ENCODE measurements around the gene TMEM229B.

Gene TMEM229B

GRCh38 chr14:67527756-67528155 lies 39.2 kb upstream of the TMEM229B start:
- DNase-seq (ENCODE audit: insufficient read length, low spot score) (no peak), FAIRE-seq (no peak)
- no peak for TF ChIP-seq POLR2AphosphoS5 (IDR thresholded peaks at IDR 0.05; ENCODE audit: low read depth, low read length)
- TF ChIP-seq SPI1 (IDR thresholded peaks at IDR 0.05; ENCODE audit: low read depth, low read length), result no peak
- no peak for TF ChIP-seq POLR2A (IDR thresholded peaks at IDR 0.05; ENCODE audit: low read depth, low read length)
- no peak for TF ChIP-seq PAX5 (IDR thresholded peaks at IDR 0.05; ENCODE audit: insufficient read depth, low read length, severe bottlenecking)
- TF ChIP-seq POU2F2 (IDR thresholded peaks at IDR 0.05; ENCODE audit: low read depth, low read length), result no peak
- no peak for TF ChIP-seq TAF1 (IDR thresholded peaks at IDR 0.05; ENCODE audit: low read depth, low read length)

- DNase-seq (ENCODE audit: insufficient read length, low spot score), result no peak
Observed at GRCh38 chr14:67526676-67527459, 38.3 kb upstream of the TMEM229B start.

GRCh38 chr14:67526181-67526580 lies 37.7 kb upstream of the TMEM229B start:
- FAIRE-seq (peak; percentile 31), DNase-seq (ENCODE audit: insufficient read length, low spot score) (no peak)
- TF ChIP-seq POLR2AphosphoS5 (IDR thresholded peaks at IDR 0.05; ENCODE audit: low read depth, low read length) (no peak), POU2F2 (IDR thresholded peaks at IDR 0.05; ENCODE audit: low read depth, low read length) (no peak), SPI1 (IDR thresholded peaks at IDR 0.05; ENCODE audit: low read depth, low read length) (no peak), POLR2A (IDR thresholded peaks at IDR 0.05; ENCODE audit: low read depth, low read length) (no peak), TAF1 (IDR thresholded peaks at IDR 0.05; ENCODE audit: low read depth, low read length) (no peak), PAX5 (IDR thresholded peaks at IDR 0.05; ENCODE audit: insufficient read depth, low read length, severe bottlenecking) (no peak)

More at GRCh38 chr14:67526676-67527459, 38.3 kb upstream of the TMEM229B start:
- FAIRE-seq, result peak; percentile 92
- TF ChIP-seq TAF1 (IDR thresholded peaks at IDR 0.05; ENCODE audit: low read depth, low read length), result no peak
- TF ChIP-seq POLR2AphosphoS5 (IDR thresholded peaks at IDR 0.05; ENCODE audit: low read depth, low read length), result no peak
- TF ChIP-seq POU2F2 (IDR thresholded peaks at IDR 0.05; ENCODE audit: low read depth, low read length), result no peak
- no peak for TF ChIP-seq SPI1 (IDR thresholded peaks at IDR 0.05; ENCODE audit: low read depth, low read length)
- no peak for TF ChIP-seq POLR2A (IDR thresholded peaks at IDR 0.05; ENCODE audit: low read depth, low read length)
- TF ChIP-seq PAX5 (IDR thresholded peaks at IDR 0.05; ENCODE audit: insufficient read depth, low read length, severe bottlenecking), result no peak

- TF ChIP-seq PAX5 (IDR thresholded peaks at IDR 0.05; ENCODE audit: insufficient read depth, low read length, severe bottlenecking), result no peak
- TF ChIP-seq POLR2A (IDR thresholded peaks at IDR 0.05; ENCODE audit: low read depth, low read length), result no peak
- no peak for TF ChIP-seq POU2F2 (IDR thresholded peaks at IDR 0.05; ENCODE audit: low read depth, low read length)
- TF ChIP-seq TAF1 (IDR thresholded peaks at IDR 0.05; ENCODE audit: low read depth, low read length), result no peak
- no peak for TF ChIP-seq POLR2AphosphoS5 (IDR thresholded peaks at IDR 0.05; ENCODE audit: low read depth, low read length)
- no peak for TF ChIP-seq SPI1 (IDR thresholded peaks at IDR 0.05; ENCODE audit: low read depth, low read length)
- FAIRE-seq, result no peak
- DNase-seq (ENCODE audit: insufficient read length, low spot score), result no peak
Observed at GRCh38 chr14:67525389-67525788, 36.9 kb upstream of the TMEM229B start.

- FAIRE-seq (no peak), DNase-seq (ENCODE audit: insufficient read length, low spot score) (no peak)
- TF ChIP-seq POLR2AphosphoS5 (IDR thresholded peaks at IDR 0.05; ENCODE audit: low read depth, low read length), result no peak
- TF ChIP-seq POU2F2 (IDR thresholded peaks at IDR 0.05; ENCODE audit: low read depth, low read length), result no peak
- no peak for TF ChIP-seq POLR2A (IDR thresholded peaks at IDR 0.05; ENCODE audit: low read depth, low read length)
- no peak for TF ChIP-seq TAF1 (IDR thresholded peaks at IDR 0.05; ENCODE audit: low read depth, low read length)
- TF ChIP-seq PAX5 (IDR thresholded peaks at IDR 0.05; ENCODE audit: insufficient read depth, low read length, severe bottlenecking), result no peak
Observed at GRCh38 chr14:67524634-67524963, 36.1 kb upstream of the TMEM229B start.

- FAIRE-seq (no peak), DNase-seq (ENCODE audit: insufficient read length, low spot score) (no peak)
- no peak for TF ChIP-seq POLR2A (IDR thresholded peaks at IDR 0.05; ENCODE audit: low read depth, low read length)
- TF ChIP-seq SPI1 (IDR thresholded peaks at IDR 0.05; ENCODE audit: low read depth, low read length), result no peak
- TF ChIP-seq TAF1 (IDR thresholded peaks at IDR 0.05; ENCODE audit: low read depth, low read length), result no peak
- TF ChIP-seq PAX5 (IDR thresholded peaks at IDR 0.05; ENCODE audit: insufficient read depth, low read length, severe bottlenecking), result no peak
Observed at GRCh38 chr14:67523764-67524633, 35.5 kb upstream of the TMEM229B start.

GRCh38 chr14:67522270-67522669 lies 33.7 kb upstream of the TMEM229B start:
- FAIRE-seq, result no peak
- TF ChIP-seq PAX5 (IDR thresholded peaks at IDR 0.05; ENCODE audit: insufficient read depth, low read length, severe bottlenecking) (no peak), TAF1 (IDR thresholded peaks at IDR 0.05; ENCODE audit: low read depth, low read length) (no peak), POLR2A (IDR thresholded peaks at IDR 0.05; ENCODE audit: low read depth, low read length) (no peak), POU2F2 (IDR thresholded peaks at IDR 0.05; ENCODE audit: low read depth, low read length) (no peak), SPI1 (IDR thresholded peaks at IDR 0.05; ENCODE audit: low read depth, low read length) (no peak), POLR2AphosphoS5 (IDR thresholded peaks at IDR 0.05; ENCODE audit: low read depth, low read length) (no peak)
- no peak for DNase-seq (ENCODE audit: insufficient read length, low spot score)

GRCh38 chr14:67520482-67520881 lies 32.0 kb upstream of the TMEM229B start:
- FAIRE-seq (no peak), DNase-seq (ENCODE audit: insufficient read length, low spot score) (no peak)
- no peak for TF ChIP-seq POLR2AphosphoS5 (IDR thresholded peaks at IDR 0.05; ENCODE audit: low read depth, low read length)
- TF ChIP-seq POU2F2 (IDR thresholded peaks at IDR 0.05; ENCODE audit: low read depth, low read length), result no peak
- TF ChIP-seq PAX5 (IDR thresholded peaks at IDR 0.05; ENCODE audit: insufficient read depth, low read length, severe bottlenecking), result no peak
- TF ChIP-seq POLR2A (IDR thresholded peaks at IDR 0.05; ENCODE audit: low read depth, low read length), result no peak
- TF ChIP-seq SPI1 (IDR thresholded peaks at IDR 0.05; ENCODE audit: low read depth, low read length), result no peak
- no peak for TF ChIP-seq TAF1 (IDR thresholded peaks at IDR 0.05; ENCODE audit: low read depth, low read length)

GRCh38 chr14:67519406-67519805 lies 30.9 kb upstream of the TMEM229B start:
- DNase-seq (ENCODE audit: insufficient read length, low spot score) (no peak), FAIRE-seq (no peak)
- TF ChIP-seq TAF1 (IDR thresholded peaks at IDR 0.05; ENCODE audit: low read depth, low read length), result no peak
- TF ChIP-seq PAX5 (IDR thresholded peaks at IDR 0.05; ENCODE audit: insufficient read depth, low read length, severe bottlenecking), result no peak
- TF ChIP-seq POLR2A (IDR thresholded peaks at IDR 0.05; ENCODE audit: low read depth, low read length), result no peak
- no peak for TF ChIP-seq SPI1 (IDR thresholded peaks at IDR 0.05; ENCODE audit: low read depth, low read length)
- TF ChIP-seq POLR2AphosphoS5 (IDR thresholded peaks at IDR 0.05; ENCODE audit: low read depth, low read length), result no peak
